Lower leg skin (tissue), 4 donors: ENCODE results near the gene PCBP2. TPM values are rescaled to one million over a fixed set of nuclear protein-coding genes. Genes with fewer than 3 reads are reported as not detected.

Experiments used
- DNase-seq, 2 donors: peaks; one replicate each; pipeline ENCODE4 v3.0.0-alpha.2; 2019; ENCODE audit warnings: low spot score in 2 of 2
- H3K4me3 ChIP-seq: fragments of 200-600 bp; sonication (generic); 2 replicates; pipeline ENCODE4 v1.5.1; 2017; ENCODE audit warnings: mild to moderate bottlenecking, low read depth; ENCODE audit not compliant: poor library complexity, severe bottlenecking
- POLR2A ChIP-seq, 2 donors: fragments of 450-650 bp; IDR thresholded peaks; one replicate each; pipeline ENCODE4 v1.6.1; 2016 to 2017; ENCODE audit warnings: antibody characterized with exemption in 2 of 2, mild to moderate bottlenecking in 1 of 2, moderate library complexity in 1 of 2
- WGBS, 2 donors: methylation state at CpG; one replicate each; pipeline ENCODE4 v1.1.5; 2018; 5-methylcytosine and 5-hydroxymethylcytosine counted together
- intact Hi-C: fragments of 100-400 bp; cut with DNase I; formaldehyde crosslinking; loops from one replicate; pipeline ENCODE4 v1.15.0; 2023; ENCODE audit warnings: low total_unique reads
- total RNA-seq, 4 donors: library from RNA; depleted of rRNA; stranded (reverse); fragments of >200 nt; gene quantifications; one replicate each; pipeline ENCODE4 v1.1.0, GENCODE V29; 2016
- TF ChIP-seq, protein P1 (sequence below), 3 donors: fragments of 450-650 bp; IDR thresholded peaks; one replicate each; pipeline ENCODE4 v1.5.1; 2016; ENCODE audit warnings: antibody characterized with exemption in 3 of 3, mild to moderate bottlenecking in 3 of 3, moderate library complexity in 2 of 3

The PCBP2 gene
- total RNA-seq, 4 donors from 2014 or later: 343 to 507 (median 389) TPM

DNA sequence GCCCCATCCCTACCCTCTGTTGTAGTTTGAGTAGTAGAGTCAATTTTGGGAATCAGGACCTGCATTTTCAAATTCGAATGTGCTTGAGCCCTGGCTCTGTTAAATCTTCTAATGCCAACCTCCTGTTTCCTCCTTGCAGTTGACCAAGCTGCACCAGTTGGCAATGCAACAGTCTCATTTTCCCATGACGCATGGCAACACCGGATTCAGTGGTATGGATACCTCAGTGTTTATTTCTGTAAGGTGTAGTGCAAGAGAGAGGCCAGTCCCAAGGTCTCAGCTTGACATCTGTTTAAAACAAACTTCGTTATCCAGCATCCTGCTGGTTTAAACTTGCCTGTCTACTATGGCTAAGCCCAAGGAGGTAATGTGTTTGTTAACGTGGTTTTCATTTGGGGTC lies 15.2 kb downstream of the PCBP2 start:
- DNase-seq: no peak
- TF ChIP-seq, protein P1, sequence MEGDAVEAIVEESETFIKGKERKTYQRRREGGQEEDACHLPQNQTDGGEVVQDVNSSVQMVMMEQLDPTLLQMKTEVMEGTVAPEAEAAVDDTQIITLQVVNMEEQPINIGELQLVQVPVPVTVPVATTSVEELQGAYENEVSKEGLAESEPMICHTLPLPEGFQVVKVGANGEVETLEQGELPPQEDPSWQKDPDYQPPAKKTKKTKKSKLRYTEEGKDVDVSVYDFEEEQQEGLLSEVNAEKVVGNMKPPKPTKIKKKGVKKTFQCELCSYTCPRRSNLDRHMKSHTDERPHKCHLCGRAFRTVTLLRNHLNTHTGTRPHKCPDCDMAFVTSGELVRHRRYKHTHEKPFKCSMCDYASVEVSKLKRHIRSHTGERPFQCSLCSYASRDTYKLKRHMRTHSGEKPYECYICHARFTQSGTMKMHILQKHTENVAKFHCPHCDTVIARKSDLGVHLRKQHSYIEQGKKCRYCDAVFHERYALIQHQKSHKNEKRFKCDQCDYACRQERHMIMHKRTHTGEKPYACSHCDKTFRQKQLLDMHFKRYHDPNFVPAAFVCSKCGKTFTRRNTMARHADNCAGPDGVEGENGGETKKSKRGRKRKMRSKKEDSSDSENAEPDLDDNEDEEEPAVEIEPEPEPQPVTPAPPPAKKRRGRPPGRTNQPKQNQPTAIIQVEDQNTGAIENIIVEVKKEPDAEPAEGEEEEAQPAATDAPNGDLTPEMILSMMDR (IDR thresholded peaks at IDR 0.05): no peak
- no peak for TF ChIP-seq POLR2A (IDR thresholded peaks at IDR 0.05)
- intact Hi-C loops: loop anchor here (10.0 kb wide), 1 partner anchor 48 kb away; no protein-coding TSS in a partner anchor
- WGBS, 2 donors: 71 to 72% methylated on average over 5 of the region's 5 CpGs
- H3K4me3 ChIP-seq: no peak overlapping the region

DNA sequence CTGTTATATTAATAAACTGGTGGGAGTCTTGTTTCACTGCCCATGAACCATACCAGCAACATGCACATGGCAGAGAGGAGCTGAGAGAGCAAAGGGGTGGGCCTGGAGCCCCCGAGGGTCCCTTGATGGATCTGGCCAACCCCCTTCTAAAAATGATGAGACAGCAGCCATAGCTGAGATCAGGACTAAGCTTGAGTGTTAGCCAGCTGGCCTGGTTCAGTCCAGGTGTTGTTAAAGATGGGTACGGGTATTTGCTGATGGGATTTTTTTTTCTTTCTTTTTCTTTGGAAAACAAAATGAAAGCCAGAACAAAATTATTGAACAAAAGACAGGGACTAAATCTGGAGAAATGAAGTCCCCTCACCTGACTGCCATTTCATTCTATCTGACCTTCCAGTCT lies 16.0 kb downstream of the PCBP2 start:
- 70 to 74% methylated on average over 2 of the region's 2 CpGs for WGBS, 2 donors
- no peak for DNase-seq
- TF ChIP-seq, protein P1 (IDR thresholded peaks at IDR 0.05): no peak
- TF ChIP-seq POLR2A (IDR thresholded peaks at IDR 0.05): no peak
- intact Hi-C loops: loop anchor here (10.0 kb wide), 1 partner anchor 47 kb away; no protein-coding TSS in a partner anchor
- H3K4me3 ChIP-seq: no peak overlapping the region

DNA sequence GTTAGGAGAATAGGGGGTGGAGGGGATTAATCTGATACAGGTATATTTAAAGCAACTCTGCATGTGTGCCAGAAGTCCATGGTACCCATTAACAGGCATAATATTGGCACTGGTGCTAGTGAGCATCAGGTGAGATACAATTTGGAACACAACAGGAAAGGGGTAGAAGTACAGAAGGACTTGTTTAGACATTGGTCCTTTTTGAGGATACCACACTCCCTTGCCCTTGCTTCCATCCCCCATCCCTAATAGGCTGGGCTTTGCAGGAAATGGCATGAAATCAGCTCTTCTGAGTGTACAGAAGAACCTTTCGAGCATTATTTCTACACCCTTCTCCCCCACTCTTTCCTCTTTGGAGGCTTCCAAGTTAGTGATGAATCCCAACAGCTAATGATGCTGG lies 16.4 kb downstream of the PCBP2 start:
- TF ChIP-seq POLR2A (IDR thresholded peaks at IDR 0.05): no peak
- TF ChIP-seq, protein P1 (IDR thresholded peaks at IDR 0.05): no peak
- H3K4me3 ChIP-seq: no peak overlapping the region
- intact Hi-C loops: loop anchor here (10.0 kb wide), 1 partner anchor 47 kb away; no protein-coding TSS in a partner anchor
- 80 to 86% methylated on average over 1 of the region's 1 CpG for WGBS, 2 donors
- no peak for DNase-seq

DNA sequence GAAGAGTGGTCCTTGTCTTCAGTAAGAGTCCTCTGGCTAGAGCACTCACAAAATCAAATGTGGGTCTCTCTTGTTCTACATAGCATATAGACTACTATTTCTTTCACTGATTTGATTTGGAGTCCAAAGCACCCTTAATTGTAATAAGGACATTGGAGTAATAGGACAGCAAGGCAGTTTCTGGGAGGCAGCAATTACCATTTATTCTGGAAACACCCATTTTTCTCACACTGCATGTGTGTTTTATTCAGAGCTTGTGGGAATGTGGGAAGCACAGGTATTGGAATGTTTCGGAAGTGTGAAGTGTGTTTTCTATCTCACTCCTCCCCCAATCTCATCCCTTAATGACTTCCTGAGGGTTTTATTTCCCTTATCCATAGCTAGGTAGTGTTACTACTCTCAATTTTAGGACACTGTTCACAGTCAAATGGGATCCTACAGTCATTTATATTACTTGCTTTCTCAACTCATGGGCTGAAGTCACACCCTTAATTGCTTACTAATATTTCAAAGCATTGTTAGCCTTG lies 20.2 kb downstream of the PCBP2 start:
- DNase-seq: no peak
- intact Hi-C loops: no loop called here
- 82 to 100% methylated on average over 1 of the region's 1 CpG for WGBS, 2 donors
- TF ChIP-seq POLR2A (IDR thresholded peaks at IDR 0.05): no peak
- TF ChIP-seq, protein P1 (IDR thresholded peaks at IDR 0.05): no peak
- H3K4me3 ChIP-seq: no peak overlapping the region

DNA sequence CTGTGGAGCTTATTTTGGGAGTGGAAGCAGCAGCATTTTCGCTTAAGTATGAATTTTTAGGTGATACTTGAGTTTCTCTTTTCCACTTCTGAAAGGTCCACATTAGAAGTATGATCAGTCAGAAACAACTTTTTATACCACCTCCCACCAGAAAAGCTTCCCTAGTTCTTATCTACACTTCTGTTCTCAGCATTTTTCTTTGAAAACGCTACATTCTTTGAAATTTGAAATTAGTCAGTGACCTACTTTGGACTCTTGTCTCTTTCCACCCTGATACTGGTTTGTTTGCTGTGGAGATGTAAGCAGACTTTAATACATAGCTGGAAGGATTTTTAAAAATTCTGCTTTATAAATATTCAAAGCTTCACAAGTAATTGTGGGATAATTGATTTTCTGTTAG lies 22.2 kb downstream of the PCBP2 start:
- intact Hi-C loops: no loop called here
- WGBS, 2 donors: 75 to 83% methylated on average over 2 of the region's 2 CpGs
- no peak overlapping the region for H3K4me3 ChIP-seq
- no peak for DNase-seq
- TF ChIP-seq, protein P1 (IDR thresholded peaks at IDR 0.05): no peak
- TF ChIP-seq POLR2A (IDR thresholded peaks at IDR 0.05): no peak

DNA sequence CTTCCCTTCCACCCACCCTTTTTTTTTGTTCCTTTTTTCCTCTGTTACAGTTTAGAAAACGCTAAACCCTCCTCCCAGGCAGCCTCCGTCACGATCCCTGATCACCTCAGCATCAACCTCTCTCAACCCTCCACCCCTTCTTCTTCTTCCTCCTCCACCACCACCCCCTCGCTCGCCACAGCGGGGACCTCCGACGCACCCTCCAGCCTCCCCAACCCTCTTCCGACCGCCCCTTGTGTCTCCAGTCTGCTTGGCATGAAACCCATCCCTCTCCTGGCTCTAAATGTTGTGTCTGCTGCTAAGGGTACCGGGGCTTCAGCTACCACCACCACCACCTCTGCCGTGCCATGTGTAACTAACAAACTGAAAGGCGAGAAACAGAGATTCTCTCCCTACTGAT lies 22.9 kb downstream of the PCBP2 start:
- TF ChIP-seq POLR2A (IDR thresholded peaks at IDR 0.05): no peak
- TF ChIP-seq, protein P1 (IDR thresholded peaks at IDR 0.05): no peak
- WGBS, 2 donors: 73 to 81% methylated on average over 13 of the region's 13 CpGs
- H3K4me3 ChIP-seq: no peak overlapping the region
- no peak for DNase-seq
- intact Hi-C loops: no loop called here
